Activated CD4-positive, alpha-beta T cell treated with anti-CD3 and anti-CD28 coated beads, Interleukin-2, amount 50 U/mL, for 1 hour (primary cell): Measurements from ENCODE around the gene SPACA7.

ENCODE experiments used
- DNase-seq: peaks from one replicate; pipeline ENCODE4 v3.0.0-alpha.2; 2020

SPACA7 gene

DNA sequence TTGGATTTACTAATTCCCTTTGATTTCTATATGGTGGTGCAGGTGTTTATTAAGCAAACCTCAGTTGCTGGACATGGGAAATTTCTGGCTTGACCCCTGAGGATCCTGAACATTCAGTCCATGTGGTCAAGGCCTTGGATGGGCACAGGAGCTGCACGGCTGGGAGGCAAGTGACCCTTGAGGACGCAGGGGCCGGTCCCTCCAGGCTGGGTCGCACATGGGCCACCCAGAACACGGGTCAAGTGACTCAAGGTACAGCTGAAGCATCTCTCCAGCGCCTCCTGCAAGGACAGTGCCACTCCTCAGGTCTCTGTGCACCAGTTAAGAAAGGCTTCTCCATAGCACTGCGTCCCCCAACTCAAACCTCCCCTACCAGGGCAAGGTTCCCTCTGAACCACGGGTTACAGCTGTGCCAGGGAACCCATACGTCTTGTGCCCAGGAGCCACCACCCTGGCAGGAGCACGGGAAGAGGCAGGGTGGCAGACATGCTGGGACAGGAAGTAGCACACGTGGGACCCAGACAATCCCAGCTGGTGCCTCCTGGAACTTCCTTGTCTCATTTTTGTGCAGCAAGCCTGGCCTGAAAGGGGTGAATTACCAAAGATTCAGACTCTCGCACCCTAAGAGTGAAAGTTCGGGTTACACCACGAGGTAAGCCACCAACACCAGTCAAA, 93.1 kb downstream of the SPACA7 start:
- no peak for DNase-seq

DNA sequence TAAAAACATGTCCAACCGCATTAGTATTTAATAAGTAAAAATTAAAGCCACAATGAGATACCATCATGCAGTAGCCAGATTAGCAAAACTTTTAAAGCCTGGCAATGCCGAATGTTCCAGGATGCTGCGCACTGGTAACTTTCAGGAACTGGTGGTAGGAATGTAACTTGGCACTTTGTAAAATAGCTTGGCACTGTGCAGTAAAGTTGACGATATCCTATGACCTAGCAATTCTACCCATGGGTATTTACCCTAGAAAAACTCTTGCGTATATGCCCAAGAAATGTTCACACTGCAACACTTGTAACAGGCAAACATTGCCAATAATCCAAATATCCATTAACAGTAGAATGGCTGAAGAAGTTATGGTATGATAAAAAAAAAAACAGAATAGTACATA, 97.7 kb downstream of the SPACA7 start:
- no peak for DNase-seq

DNA sequence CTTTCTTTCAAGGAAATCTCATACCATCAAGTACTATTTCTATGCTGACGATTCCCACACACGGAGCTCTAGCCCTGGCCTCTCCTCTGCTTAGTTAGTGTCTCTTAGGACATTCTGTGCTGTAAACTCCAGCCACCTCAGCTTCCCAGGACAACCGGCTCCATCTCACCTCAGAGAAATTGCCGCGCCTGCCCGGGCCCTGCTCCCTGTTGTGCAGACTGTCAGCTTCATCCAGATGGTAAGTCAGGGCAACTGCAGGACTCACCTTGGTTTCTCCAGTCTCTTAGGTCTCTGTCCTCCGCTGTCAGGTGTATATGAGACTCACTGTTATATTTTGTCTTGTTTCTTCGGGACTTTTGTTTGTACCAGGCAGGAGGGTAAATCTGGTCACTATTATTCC, 98.7 kb downstream of the SPACA7 start:
- DNase-seq: no peak

DNA sequence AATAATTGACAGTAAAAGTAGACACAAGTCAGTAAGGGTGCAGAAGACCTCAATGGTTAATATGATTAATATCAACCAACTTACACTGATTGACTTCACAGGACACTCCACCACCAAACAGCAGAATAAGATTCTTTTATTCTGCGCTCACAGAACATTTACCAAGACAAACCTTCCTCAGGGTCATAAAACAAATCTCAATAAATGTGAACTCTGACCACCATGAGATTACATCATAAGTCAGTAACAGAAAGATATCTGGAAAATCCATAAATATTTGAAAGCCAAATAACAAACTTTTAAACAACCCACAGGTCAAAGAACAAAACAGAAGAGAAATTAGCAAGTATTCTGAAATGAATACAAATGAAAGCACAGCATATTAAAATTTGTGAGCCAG, 99.7 kb downstream of the SPACA7 start:
- DNase-seq: no peak

DNA sequence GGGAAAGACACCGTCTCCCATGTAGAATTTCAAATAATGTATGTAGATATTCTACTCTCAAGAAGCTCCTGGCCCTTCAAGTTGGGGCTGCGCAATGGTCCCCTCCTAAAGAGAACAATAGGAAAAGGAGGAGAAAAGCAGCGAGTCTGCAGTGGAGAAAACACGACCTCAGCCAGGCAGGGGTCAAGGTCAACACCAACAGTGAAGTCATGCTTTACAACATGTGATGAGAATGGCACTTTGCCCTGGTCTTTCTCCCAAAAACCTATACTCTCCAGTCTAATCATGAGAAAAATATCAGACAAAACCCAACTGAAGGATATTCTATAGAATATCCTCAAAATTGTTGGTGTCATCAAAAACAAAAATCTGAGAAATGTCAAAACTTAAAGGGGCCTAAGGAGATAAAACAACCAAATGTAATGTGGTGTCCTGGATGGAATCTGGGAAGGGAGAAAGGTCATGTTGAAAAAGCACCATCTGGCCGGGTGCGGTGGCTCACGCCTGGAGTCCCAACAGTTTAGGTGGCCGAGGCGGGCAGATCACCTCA, 101.0 kb downstream of the SPACA7 start:
- DNase-seq: no peak

DNA sequence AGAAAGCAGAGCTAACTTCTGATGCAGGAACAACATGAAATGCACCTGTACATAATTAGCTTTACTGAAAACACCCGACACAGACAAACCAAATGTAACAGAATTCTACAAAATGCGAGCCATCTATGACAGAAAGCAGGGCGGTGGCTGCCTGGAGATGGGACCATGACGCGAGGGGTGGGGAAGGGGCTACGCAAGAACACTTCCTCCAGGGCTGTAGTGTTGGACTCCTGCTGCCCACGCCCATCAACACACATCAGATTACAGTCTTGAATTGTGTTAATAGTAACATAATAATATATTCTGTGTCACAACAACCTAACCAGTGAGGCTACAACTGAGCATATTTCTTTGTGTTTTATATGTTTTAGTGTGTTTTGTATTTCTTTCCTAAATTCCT, 103.2 kb downstream of the SPACA7 start:
- no peak for DNase-seq

DNA sequence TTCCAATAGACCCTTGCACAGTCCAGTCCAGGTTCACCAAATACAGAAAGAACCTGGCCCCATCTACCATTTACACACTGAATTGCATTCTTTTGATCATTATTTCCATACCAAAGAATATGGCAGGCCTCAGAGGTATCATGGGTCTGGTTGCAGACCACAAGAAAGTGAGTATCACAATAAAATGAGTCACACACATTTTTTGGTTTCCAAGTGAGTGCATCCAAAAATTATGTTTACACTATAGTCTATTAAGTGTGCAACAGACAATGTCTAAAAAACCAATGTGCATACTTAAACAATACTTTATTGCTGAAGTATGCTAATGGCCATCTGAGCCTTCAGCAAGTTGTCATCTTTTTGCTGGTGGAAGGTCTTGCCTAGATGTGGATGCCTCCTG, 105.3 kb downstream of the SPACA7 start:
- no peak for DNase-seq

DNA sequence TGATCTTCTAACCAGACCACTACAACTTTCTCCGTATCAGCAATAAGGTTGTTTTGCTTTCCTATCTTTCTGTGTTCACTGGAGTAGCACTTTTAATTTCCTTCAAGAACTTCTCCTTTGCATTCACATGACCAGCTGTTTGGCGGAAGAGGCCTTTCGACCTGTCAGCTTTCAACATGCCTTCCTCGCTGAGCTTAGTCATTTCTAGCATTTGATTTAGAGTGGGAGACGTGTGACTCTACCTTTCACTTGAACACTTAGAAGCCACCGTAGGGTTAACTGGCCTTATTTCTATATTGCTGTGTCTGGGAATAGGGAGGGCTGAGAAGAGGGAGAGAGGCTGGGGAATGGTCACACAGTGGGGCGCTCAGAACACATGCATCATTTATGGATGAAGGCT, 107.1 kb downstream of the SPACA7 start:
- no peak for DNase-seq
